ENCODE results near the gene VPREB3.

GRCh38 chr22:23718371-23719165, 35.7 kb downstream of the VPREB3 start:
- TF ChIP-seq CTCF (IDR thresholded peaks at IDR 0.05) (no peak), POLR2A (IDR thresholded peaks at IDR 0.05) (no peak)
